NCI-H2107 (cell line): ENCODE data around the gene OPHN1.

ENCODE experiments used
- DNase-seq: peaks from one replicate; lab custom pipeline; 2025; lab: John Stamatoyannopoulos, UW

OPHN1 gene

DNA sequence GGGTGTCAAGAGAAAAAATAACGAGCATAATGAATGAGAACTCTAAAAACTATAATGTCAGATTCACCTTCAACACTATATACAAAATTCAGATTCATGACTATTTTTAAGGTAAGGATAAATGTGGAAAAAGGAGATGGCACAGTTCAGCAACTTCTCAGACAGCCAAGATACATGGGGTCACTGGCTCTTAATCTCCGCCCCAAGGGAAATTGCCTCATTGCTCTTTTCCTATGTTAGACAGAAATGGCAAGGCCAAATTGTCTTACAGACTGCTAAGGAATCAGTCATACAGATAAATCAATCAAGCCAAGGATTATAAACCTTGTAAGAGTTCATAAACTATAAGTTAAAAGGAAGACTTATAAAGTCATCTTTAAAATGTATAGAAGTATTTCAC lies 183.4 kb downstream of the OPHN1 start:
- DNase-seq, result no peak

DNA sequence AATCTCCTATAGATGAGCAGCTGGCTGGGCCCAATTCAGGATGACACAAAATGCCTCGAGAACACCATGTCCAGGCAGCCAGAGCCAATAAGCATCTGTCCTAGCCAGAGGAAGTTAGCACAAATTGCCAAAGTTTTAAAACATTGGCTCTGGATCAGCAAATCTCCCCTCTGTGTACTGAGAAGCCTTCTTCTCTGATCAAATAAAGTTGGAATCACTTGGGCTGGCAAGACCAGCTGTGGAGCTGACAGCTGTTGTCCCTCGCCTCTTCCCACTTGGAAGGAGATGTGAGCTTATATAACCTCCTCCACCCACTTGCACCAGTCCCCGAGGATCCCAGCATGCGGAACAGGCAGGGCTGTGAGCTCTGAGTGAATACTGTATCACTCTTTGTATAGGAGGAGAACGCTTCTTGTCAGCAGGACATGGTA lies 183.9 kb downstream of the OPHN1 start:
- DNase-seq, result no peak

DNA sequence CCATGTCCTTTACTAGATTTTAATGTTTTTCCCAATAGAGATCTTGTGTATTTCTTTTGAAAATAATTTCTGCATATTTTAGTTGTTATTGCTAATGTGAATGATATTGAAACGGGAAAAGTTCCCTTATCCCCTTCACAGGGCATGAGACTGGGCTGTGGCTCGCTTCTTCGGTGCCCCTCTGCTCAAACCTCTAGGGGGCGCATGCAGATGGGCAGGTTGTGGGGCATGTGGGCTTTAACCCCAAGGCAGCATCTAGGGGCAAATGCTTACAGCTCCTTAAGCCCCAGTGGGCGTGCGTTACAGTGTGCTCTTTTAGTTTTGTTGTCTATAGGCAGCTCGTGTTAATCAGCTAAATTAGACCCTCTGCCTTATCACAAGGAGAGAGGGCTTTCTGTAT lies 194.7 kb downstream of the OPHN1 start:
- DNase-seq, result no peak

DNA sequence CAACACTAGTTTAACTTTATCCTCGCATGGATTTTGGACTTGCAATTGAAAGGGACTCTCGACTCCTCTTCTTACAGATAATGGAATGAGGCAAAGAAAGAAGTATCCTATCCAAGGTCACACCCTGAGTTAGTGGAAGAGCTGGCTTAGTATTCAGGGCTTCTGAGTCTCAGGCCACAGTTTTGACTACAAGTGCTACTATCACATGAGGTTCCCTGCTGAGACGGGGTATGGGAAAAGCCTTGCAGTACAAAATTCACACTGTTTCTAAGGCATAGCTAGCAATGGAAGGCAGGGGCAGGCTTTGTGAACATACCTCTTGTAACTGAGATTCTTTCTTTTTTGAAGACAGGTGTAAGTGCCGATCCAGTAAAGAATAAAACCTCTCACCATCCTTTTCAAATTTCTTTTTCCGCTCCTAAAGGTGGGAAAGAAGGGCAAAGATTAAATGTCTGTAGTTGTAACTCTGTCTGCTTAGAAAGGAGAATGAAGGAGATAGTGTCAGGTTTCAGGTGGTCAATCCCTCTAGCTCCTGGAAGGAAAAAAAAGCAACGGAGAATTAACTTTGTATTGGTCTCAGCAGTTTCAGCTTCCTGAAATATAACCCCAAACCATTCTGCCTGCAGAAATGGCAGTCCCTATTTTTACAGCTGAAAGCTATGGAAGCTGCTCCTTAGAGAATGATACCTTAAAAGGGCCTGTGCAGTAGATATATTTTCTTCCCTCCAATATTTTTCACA lies 199.0 kb downstream of the OPHN1 start:
- no peak for DNase-seq

DNA sequence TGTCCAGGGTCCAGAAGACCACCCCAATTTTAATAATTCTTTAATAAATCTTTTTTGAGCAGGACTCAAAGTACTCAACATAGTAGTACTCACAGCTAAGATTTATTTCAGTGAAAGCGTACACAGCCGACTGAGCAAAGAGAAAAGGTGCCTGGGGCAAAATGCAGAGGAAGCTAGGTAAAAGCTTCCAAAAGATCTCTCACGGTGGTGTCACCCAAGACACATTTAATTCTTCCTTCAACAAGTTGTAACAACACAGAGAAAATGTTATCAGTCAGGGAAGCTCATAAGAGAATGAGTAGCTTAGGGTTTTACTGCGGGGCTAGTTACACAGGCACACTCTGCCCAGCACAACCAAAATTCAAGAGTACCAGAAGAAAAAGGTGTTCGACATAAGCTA lies 201.1 kb downstream of the OPHN1 start:
- no peak for DNase-seq

DNA sequence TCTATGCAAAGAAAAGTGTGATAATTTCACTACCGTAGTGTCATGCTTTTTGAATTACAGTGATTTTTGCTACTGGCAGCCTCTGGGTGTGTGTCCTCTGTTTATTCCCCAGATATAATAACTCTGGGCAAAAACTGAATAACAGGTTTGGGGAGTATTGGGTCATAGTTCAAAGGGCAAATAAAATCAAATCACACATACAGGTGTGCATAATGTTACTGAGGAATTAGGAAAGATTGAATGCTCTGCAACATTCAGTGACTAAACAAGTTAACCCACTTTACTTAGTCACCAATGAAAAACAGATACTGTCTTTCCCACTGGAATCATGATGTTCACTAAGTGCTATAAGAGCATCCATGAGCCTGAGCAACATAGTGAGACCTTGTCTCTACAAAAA lies 224.3 kb downstream of the OPHN1 start:
- DNase-seq, result no peak

DNA sequence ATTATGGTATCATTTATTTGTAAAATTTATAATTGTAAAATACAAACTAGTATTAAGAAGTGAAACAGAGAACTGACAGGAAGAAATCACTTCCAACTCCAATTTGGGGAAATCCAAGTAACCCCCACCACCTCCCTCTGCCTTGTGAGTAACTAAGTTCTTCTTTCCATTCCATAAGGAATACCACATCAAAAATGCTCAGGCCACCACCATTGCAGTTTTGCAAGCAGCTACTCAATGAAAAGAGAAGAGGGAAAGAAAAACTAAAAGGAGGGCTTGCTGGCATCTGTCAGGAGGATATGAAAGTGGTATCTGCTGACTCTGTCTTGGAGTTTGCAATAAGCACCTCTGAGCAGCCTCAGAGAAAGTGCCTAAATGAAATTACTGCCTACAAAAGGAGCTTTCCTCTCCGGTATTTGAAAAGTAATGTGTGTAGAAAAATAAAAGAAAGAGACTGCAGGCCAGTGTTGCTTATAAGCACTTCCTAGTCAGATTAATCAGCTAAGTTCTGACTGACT lies 228.7 kb downstream of the OPHN1 start:
- DNase-seq, result no peak

DNA sequence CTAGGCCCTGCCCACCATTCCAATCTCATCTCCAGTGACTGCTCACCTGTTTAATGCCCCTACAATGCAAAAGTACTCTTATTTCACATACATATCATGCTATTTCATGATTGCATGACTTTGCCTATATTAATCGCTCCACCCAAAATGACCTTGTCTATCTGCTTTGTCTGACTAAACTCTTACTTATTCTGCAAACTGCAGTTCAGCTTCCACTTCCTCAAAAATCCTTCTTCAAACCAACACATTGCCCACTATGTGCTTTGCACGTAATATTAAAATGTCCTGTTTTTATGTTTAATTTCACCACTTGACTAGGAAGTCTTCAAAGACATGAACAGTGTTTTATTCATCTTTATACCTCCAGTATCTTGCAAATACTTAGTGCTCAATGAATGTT lies 229.6 kb downstream of the OPHN1 start:
- no peak for DNase-seq

DNA sequence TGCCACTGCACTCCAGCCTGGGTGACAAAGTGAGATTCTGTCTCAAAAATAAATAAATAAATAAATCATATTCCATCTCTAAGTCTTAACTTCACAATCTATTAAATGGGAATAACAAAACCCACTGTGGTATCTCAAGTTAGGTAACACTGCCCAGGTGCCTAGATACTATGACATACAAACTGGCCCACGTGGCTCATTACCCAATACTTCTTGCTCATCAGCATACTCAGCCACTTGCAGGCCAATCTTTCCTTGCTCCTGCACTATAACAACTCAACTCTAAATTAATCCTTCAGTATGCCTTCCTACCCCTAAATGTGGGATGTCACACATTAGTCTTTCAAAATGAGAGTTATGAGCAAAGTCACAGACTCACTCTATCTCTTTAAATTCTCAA lies 230.1 kb downstream of the OPHN1 start:
- no peak for DNase-seq

DNA sequence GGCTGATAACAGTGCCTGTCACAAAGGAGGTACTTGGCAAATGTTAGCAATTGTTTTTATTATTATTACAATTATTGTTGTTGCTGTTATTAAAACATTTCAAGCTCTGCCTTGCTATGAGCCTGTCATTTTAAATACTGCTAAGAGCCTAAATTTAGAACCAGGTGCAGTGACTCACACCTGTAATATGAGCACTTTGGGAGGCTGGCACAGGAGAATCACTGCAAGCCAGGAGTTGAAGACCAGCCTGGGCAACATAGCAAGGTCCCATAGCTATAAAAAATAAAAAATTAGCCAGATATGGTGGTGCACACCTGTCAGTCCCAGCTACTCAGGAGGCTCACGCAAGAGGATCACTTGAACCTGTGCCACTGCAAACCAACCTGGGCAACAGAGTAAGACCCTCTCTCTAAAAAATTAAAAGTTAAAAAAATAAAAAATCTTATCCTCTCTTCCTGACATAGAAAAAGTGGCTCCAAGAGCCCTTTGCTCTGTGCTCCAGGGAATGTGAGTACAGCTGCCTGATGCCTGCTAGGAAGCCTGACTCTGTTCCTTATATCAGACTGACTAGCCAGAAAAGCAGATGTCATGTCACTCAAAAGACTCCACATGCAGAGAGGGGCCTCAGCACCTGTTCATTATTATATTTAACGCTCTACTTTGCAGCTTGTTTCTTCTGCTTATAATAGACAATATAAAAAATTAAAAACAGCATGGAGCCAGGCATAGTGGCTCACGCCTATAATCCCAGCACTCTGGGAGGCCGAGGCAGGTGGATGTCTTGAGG lies 234.0 kb downstream of the OPHN1 start:
- no peak for DNase-seq

DNA sequence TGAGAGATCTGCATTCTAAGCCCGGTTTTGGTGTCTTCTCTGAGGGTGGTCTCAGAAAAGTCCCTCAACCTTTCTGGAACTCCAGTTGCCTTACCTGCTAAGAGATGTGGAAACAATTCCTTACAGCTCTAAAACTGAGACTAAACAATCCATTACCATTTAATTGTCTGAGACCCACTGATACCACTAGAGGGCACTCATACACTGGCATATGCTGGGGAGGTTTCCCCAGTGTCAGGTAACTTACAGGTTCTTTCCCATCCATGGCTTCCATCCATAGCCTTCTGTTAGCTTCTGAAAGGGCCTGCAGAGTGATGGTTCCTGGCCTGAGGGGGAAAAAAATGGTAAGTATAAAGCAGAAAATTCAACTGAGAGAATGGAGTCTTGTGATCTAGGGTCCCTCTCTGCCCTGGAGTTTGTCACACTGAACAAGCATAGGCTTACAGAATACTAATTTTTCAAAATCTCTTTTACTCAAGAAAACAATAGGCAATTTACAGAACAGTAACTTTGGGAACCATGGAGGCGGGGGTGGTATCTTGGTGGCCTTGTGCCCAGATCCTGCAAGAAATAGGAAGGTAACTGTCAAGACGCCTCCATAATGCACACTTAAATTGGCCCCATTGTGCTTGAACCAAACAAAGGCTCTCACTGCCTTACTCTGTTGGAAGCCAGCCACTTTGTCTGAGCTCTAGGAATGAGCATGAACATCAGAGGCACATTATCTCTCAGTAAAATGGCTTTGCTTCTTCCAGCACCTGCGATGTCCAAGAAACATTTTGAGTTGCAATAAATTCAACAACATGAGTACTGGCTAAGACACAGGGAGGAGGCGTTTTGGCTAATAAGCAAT lies 236.1 kb downstream of the OPHN1 start:
- no peak for DNase-seq

DNA sequence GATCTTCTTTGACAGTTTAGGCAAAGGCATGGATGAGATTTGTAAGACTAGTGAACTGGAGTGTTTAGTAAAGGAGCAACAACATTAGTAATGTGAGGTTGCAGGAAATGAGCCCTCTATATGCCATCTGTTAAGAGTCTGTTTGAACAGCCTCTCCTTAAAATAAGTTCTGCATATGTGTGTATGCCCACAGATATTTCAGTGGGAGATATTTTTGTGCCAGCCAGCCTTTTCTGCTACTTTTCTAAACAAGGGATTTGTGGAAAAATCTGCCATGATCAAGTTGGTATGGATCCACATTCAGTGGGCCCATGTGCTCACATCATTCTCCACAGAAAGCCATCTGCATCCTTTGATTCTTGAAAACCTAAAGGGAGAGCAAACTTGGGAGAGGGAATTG lies 237.7 kb downstream of the OPHN1 start:
- no peak for DNase-seq

DNA sequence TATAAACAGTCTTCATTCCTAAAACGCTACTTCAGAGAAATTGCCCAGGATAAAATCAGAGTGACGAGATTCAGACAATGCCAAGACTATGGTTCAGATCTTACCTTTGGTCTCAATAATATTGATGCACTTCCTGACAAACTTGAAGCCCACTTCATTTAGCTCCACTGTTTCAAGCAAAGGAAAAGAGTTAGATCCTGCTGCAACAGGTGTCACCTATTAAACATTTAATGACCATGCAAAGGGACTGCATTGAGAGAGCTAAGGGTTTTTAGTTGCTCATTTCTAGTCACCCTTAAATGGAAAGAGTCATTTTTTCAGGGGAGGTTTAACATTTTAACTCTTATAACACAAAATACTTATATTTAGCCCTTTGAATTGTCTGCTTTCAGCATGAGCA lies 239.5 kb downstream of the OPHN1 start:
- no peak for DNase-seq

DNA sequence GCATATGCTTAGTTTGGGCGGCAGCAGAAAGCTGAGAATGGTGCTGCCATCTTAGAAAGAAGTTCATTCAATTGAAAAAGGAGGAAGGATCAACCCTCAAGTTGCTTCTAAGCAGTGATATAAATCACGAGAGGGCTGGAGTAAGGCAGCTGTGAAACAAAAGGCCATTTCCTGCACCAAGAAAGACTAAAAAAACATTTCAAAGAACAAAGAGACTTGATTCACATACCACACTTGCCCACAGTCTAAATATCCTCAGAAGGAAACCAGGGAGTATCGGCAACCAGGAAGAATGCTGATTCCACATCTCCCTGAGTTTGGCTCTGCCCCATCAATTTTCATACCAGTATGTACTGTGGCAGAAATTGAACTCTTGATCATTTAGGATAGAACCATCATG lies 240.1 kb downstream of the OPHN1 start:
- no peak for DNase-seq

DNA sequence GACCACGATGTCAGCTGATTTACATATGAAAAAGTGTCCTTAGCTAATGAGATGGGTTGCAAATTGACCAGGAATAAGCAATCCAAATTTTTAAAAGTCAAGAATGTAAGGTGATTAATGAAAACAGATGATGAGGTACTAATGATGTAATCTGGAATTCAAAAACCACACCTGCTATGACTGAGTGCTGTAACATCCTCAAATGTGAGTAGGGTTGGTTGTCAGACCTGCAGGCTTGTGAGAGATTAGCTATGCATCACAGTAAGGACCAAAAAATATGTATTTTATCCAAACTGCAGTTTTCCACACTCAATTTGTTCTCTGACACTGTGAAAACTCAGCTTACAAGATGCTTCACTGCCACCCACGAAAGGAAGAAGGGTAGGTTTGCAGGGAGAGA lies 242.5 kb downstream of the OPHN1 start:
- DNase-seq, result no peak

DNA sequence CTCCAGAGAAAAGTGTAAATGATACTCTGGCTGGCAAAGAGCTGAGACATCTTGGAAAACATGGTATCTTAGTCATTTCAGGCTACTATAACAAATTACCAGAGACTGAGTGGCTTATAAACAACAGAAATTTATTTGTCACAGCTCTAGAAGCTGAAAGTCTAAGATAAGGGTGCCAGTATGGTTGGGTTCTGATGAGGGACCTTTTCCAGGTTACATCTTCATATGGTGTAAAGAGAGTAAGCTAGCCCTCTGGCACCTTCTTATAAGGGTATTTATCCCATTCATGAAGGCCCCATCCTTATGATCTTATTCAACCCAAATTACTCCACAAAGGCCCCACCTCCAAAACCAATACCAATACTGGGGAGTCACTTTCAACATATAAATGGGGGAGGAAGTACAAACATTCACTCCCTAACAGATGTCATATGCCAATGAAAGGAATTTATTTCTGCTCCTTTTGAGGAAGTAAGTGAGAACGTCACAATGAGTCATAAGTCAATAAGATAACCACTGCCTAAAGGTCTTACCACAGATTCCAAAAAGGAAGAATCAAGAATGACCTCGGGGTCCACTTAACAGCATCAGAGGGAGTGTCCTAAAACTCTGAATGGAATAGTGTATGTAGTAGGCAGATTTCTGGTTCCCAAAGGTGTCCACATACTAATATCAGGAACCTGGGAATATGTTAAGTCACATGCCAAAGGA lies 246.6 kb downstream of the OPHN1 start:
- no peak for DNase-seq

DNA sequence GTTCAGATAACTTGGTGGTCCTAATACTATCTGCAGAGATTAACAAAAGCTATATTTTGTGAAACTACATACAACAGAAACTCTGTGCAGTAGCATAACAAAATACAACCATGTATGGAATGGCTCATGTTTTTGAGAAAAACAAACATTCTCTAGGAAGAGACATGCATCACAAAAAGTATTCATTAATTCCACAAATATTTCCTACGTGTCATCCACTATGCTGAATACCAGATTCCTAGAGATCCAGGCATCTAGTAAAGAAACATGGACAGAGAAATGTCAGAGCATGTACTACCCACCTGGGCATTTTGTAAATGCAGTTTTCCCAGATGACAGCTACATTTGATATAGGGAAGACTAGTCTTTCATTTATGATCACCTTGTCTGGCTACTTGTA lies 248.1 kb downstream of the OPHN1 start:
- DNase-seq, result no peak

DNA sequence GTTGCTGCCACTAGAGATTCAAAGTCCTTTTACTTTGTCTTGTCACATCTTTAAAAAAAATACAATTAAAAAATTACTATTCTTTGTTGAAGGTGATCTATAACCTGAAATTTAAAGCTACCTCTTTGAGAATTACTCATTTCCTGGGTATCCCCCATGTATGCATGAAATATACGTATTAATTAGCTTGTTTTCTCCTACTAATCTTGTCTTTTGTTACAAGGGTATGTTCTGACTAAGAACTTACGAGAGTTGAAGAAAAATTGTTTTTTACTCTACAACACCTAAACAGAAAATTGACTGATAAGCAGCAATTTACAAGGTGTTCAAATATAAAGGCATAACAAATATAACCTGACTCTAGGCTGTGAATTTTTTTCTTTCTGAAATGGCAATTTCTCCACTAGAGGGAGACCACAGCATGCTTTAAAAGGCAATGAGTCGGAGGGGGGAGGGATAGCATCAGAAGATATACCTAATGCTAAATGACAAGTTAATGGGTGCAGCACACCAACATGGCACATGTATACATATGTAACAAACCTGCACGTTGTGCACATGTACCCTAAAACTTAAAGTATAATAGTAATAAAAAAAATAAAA lies 249.6 kb downstream of the OPHN1 start:
- no peak for DNase-seq

DNA sequence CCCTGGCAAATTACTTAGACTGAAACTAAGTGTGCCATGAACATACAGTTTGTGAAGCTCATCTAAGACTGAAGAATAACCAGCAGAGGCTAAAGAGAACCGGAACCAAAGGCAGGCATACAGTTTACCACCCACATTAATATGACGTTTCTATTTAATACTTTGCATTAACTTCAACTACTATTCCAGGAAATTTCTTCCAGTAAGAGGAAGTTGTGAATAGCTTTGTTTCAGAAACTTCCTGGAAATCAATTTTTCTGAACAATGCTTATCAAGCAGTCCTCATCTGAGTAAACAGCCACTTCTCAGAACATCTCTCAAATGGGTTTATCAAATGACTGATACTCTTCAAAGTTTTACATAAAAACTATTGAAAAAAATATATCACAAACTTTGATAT lies 252.7 kb downstream of the OPHN1 start:
- DNase-seq, result no peak

DNA sequence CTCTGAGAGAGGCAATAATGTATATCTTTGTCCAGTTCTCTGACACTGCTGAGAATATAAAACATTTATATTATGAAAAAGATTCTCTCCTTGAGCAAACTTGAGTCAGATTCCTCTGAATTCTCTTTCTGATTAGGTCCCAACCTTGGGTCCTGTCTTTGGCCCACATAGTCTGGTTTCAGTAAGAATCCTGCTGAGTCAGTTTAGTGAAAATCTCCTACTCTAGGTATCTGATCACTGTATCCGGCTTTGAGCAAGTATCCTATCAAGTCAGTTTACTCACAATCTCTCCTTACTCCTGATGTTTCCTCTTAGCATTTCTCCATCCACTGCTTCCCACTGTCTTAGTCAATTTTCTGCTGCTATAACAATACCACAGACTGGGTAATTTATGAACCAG lies 253.9 kb downstream of the OPHN1 start:
- no peak for DNase-seq

DNA sequence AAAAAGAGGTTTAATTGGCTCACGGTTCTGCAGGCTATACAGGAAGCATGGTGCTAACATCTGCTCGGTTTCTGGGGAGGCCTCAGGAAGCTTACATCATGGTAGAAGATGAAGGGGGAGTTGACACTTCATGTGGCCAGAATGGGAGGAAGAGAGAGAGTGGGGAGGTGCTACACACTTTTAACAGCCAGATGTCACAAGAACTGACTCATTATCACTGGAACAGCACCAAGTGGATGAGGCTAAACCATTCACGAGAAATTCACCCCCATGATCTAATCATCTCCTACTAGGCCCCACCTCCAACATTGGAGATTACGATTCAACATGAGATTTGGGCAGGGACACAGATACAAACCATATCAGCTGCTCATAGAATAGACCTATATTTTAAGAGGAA lies 255.8 kb downstream of the OPHN1 start:
- no peak for DNase-seq

DNA sequence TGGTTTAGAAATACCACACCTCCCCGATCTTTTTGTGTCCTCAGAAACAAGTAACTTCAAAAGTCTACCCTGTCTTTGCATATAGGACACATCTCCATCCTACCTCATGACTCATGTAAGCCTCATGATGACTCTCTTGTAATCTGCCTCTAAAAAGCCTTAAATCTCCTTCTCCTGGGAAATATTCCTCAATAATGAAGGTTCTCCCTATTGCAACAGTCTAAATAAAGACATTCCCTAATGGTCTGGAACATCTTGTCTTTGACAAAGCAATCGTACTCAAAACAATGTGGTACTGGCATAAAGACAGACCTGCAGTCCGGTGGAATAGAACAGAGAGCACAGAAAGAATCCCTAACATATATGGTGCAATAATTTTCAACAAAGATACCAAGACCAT lies 257.7 kb downstream of the OPHN1 start:
- DNase-seq, result no peak
